Sigmoid colon (tissue), 7 donors: ENCODE data around the gene PSORS1C2. TPM values are rescaled to one million over a fixed set of nuclear protein-coding genes. Genes with fewer than 3 reads are reported as not detected.
"Not testable (repeated sequence)": the region's sequence is repeated elsewhere in the genome, so short reads cannot be mapped to it uniquely, and the experiment has no call there.

Source experiments
- DNase-seq: peaks from one replicate; pipeline ENCODE4 v3.0.0-alpha.2; 2019
- H3K27ac ChIP-seq, 4 donors: fragments of 200-600 bp; sonication (generic); one replicate each; pipeline ENCODE4 v1.5.1; 2016 to 2019; ENCODE audit warnings: mild to moderate bottlenecking in 1 of 4
- H3K27me3 ChIP-seq, 3 donors: fragments of 200-600 bp; sonication (generic); one replicate each; pipeline ENCODE4 v1.5.1; 2019; ENCODE audit warnings: mild to moderate bottlenecking in 1 of 3
- H3K36me3 ChIP-seq, 4 donors: fragments of 200-600 bp; sonication (generic); one replicate each; pipeline ENCODE4 v1.5.1; 2016 to 2019
- H3K4me1 ChIP-seq, 4 donors: fragments of 200-600 bp; sonication (generic); one replicate each; pipeline ENCODE4 v1.5.1; 2017 to 2019
- H3K4me3 ChIP-seq, 4 donors: fragments of 200-600 bp; sonication (generic); one replicate each; pipeline ENCODE4 v1.5.1; 2017 to 2019; ENCODE audit warnings: mild to moderate bottlenecking in 2 of 4, moderate library complexity in 1 of 4
- H3K9me3 ChIP-seq, 4 donors: fragments of 200-600 bp in 3 of 4; sonication (generic) in 3 of 4; one replicate each; pipeline versions ENCODE4 v1.5.1 to v1.6.1; 2013 to 2019
- CTCF ChIP-seq, 4 experiments: fragments of 450-650 bp in 3 of 4; fragments of 200-600 bp in 1 of 4; IDR thresholded peaks; one replicate each; pipeline ENCODE4 v1.5.1; 2016 to 2019; ENCODE audit warnings: antibody characterized with exemption in 4 of 4, mild to moderate bottlenecking in 3 of 4, moderate library complexity in 2 of 4
- EP300 ChIP-seq, 4 donors: sonication (generic); formaldehyde crosslinking; IDR thresholded peaks; one replicate each; pipeline ENCODE4 v1.6.1; 2017; ENCODE audit warnings: antibody characterized with exemption in 4 of 4
- POLR2A ChIP-seq, 2 donors: fragments of 450-650 bp; IDR thresholded peaks; one replicate each; pipeline ENCODE4 v1.6.1; 2016; ENCODE audit warnings: antibody characterized with exemption in 2 of 2, mild to moderate bottlenecking in 2 of 2, moderate library complexity in 2 of 2
- POLR2AphosphoS5 ChIP-seq, 4 donors: sonication (generic); formaldehyde crosslinking; IDR thresholded peaks; one replicate each; pipeline ENCODE4 v1.6.1; 2017; ENCODE audit warnings: antibody characterized with exemption in 4 of 4
- WGBS, 2 donors: extraction: QIAGEN DNeasy Blood & Tissue Kit; methylation state at CpG; one replicate each; pipeline ENCODE4 v1.1.7; 2013; 5-methylcytosine and 5-hydroxymethylcytosine counted together
- intact Hi-C: fragments of 100-400 bp; cut with DNase I; formaldehyde crosslinking; loops from one replicate; pipeline ENCODE4 v1.15.1; 2023
- polyA plus RNA-seq, 3 donors: library from polyadenylated mRNA; stranded (reverse); fragments of 200-250 nt; gene quantifications; one replicate each; pipeline ENCODE4 v1.2.3, GENCODE V29; 2013
- total RNA-seq, 4 donors: library from RNA; depleted of rRNA; stranded (reverse); fragments of >200 nt; gene quantifications; one replicate each; pipeline ENCODE4 v1.1.0, GENCODE V29; 2016
- donor health status: healthy with polysubstance abuse.
- donor health status: Bipolar disorder and iron deficiency.
- donor health status: healthy.

Gene PSORS1C2
- total and polyA plus RNA-seq, 7 donors: not detected

- Histone ChIP-seq H3K9me3 (no peaks in the 10 kb centered on the region), H3K27ac (no peak overlapping the region), H3K4me1 (no peaks in the 10 kb centered on the region), H3K4me3 (no peak overlapping the region), H3K27me3 (no peaks in the 10 kb centered on the region), H3K36me3 (no peaks in the 10 kb centered on the region)
- TF ChIP-seq CTCF (IDR thresholded peaks at IDR 0.05) (no peak), POLR2AphosphoS5 (IDR thresholded peaks at IDR 0.05) (no peak), POLR2A (IDR thresholded peaks at IDR 0.05) (no peak), EP300 (IDR thresholded peaks at IDR 0.05) (no peak)
- DNase-seq: no peak
- WGBS, 2 donors: 77 to 86% methylated on average over 10 of the region's 10 CpGs
- intact Hi-C loops: no loop called here
These were observed 30.4 kb upstream of the PSORS1C2 start for GRCh38 chr6:31169123-31169857.

GRCh38 chr6:31168606-31169005 lies 29.7 kb upstream of the PSORS1C2 start:
- no peaks in the 10 kb centered on the region for H3K27me3 ChIP-seq
- intact Hi-C loops: no loop called here
- no peak for TF ChIP-seq POLR2AphosphoS5 (IDR thresholded peaks at IDR 0.05)
- no peak for TF ChIP-seq POLR2A (IDR thresholded peaks at IDR 0.05)
- no peak for TF ChIP-seq CTCF (IDR thresholded peaks at IDR 0.05)
- TF ChIP-seq EP300 (IDR thresholded peaks at IDR 0.05): no peak

GRCh38 chr6:31165986-31166385 lies 27.1 kb upstream of the PSORS1C2 start:
- Histone ChIP-seq H3K27ac (no peak overlapping the region), H3K36me3 (no peaks in the 10 kb centered on the region), H3K27me3 (no peaks in the 10 kb centered on the region), H3K4me1 (no peaks in the 10 kb centered on the region), H3K4me3 (no peak overlapping the region), H3K9me3 (no peaks in the 10 kb centered on the region)
- intact Hi-C loops: no loop called here
- WGBS, 2 donors: 70 to 76% methylated on average over 5 of the region's 5 CpGs
- no peak for TF ChIP-seq POLR2AphosphoS5 (IDR thresholded peaks at IDR 0.05)
- no peak for TF ChIP-seq CTCF (IDR thresholded peaks at IDR 0.05)
- TF ChIP-seq POLR2A (IDR thresholded peaks at IDR 0.05): no peak
- TF ChIP-seq EP300 (IDR thresholded peaks at IDR 0.05): no peak
- DNase-seq: no peak

More at GRCh38 chr6:31168606-31169005, 29.7 kb upstream of the PSORS1C2 start:
- Histone ChIP-seq H3K4me1 (no peaks in the 10 kb centered on the region), H3K9me3 (no peaks in the 10 kb centered on the region), H3K36me3 (no peaks in the 10 kb centered on the region), H3K27ac (no peak overlapping the region), H3K4me3 (no peak overlapping the region)
- 82 to 90% methylated on average over 3 of the region's 3 CpGs for WGBS, 2 donors
- no peak for DNase-seq

GRCh38 chr6:31165064-31165832 lies 26.4 kb upstream of the PSORS1C2 start:
- intact Hi-C loops, H3K27ac ChIP-seq, H3K4me1 ChIP-seq, H3K36me3 ChIP-seq, H3K4me3 ChIP-seq, DNase-seq, H3K9me3 ChIP-seq, H3K27me3 ChIP-seq: not testable (repeated sequence)
- WGBS, 2 donors: 82 to 87% methylated on average over 17 of the region's 17 CpGs

GRCh38 chr6:31164475-31165063 lies 25.7 kb upstream of the PSORS1C2 start:
- DNase-seq, H3K36me3 ChIP-seq, H3K27me3 ChIP-seq, intact Hi-C loops, H3K27ac ChIP-seq, H3K9me3 ChIP-seq, H3K4me1 ChIP-seq, H3K4me3 ChIP-seq: not testable (repeated sequence)
- WGBS, 2 donors: 88 to 95% methylated on average over 7 to 8 of the region's 9 CpGs
